GM23338 (cell line): ENCODE data around the gene MAP1LC3C. TPM values are rescaled to one million over a fixed set of nuclear protein-coding genes. Genes with fewer than 3 reads are reported as not detected.

Source experiments
- ATAC-seq: fragments of 200-7000 bp; cut with Tn5 transposase; 3 replicates; pipeline ENCODE4 v1.9.1; 2020
- DNase-seq: peaks from one replicate; pipeline ENCODE4 v3.0.0-alpha.2; 2015; ENCODE audit warnings: low spot score
- H2AFZ ChIP-seq: fragments of 200-600 bp; sonication (generic); 2 replicates; pipeline ENCODE4 v1.8.0; 2016; ENCODE audit warnings: antibody characterized with exemption, mild to moderate bottlenecking, moderate library complexity
- H3F3A ChIP-seq: fragments of 200-600 bp; sonication (generic); replicated peaks from 2 replicates; pipeline ENCODE4 v1.8.0; 2017; ENCODE audit warnings: antibody characterized with exemption, mixed run types, low read depth
- H3K27ac ChIP-seq: fragments of 200-600 bp; sonication (generic); 2 replicates; pipeline ENCODE4 v1.6.1; 2016; ENCODE audit warnings: low read depth
- H3K27me3 ChIP-seq: fragments of 200-600 bp; sonication (generic); 2 replicates; pipeline ENCODE4 v1.8.0; 2016; ENCODE audit warnings: mild to moderate bottlenecking, mixed run types, moderate library complexity; ENCODE audit not compliant: insufficient read depth
- H3K36me3 ChIP-seq: fragments of 200-600 bp; sonication (generic); 2 replicates; pipeline ENCODE4 v1.8.0; 2016; ENCODE audit warnings: mild to moderate bottlenecking; ENCODE audit not compliant: insufficient read depth
- H3K4me1 ChIP-seq: fragments of 200-600 bp; sonication (generic); 2 replicates; pipeline ENCODE4 v1.8.0; 2016; ENCODE audit warnings: mild to moderate bottlenecking, moderate library complexity; ENCODE audit not compliant: insufficient read depth
- H3K4me2 ChIP-seq: fragments of 200-600 bp; sonication (generic); 2 replicates; pipeline ENCODE4 v1.7.1; 2017; ENCODE audit warnings: mixed run types
- H3K4me3 ChIP-seq: fragments of 200-600 bp; sonication (generic); 2 replicates; pipeline ENCODE4 v1.6.1; 2016; ENCODE audit warnings: mixed run types
- H3K79me2 ChIP-seq: fragments of 200-600 bp; sonication (generic); replicated peaks from 2 replicates; pipeline ENCODE4 v1.8.0; 2017; ENCODE audit warnings: mild to moderate bottlenecking; ENCODE audit not compliant: insufficient read depth
- H3K9me2 ChIP-seq: fragments of 200-600 bp; sonication (generic); 2 replicates; pipeline ENCODE4 v1.8.0; 2017; ENCODE audit not compliant: insufficient read depth
- H4K20me1 ChIP-seq: fragments of 200-600 bp; sonication (generic); replicated peaks from 2 replicates; pipeline ENCODE4 v1.8.0; 2017; ENCODE audit warnings: mild to moderate bottlenecking; ENCODE audit not compliant: insufficient read depth
- H3K27ac Mint-ChIP-seq: 2 replicates; pipeline ENCODE4 v1.8.0; 2020; ENCODE audit warnings: inconsistent platforms, mild to moderate bottlenecking, moderate library complexity, mixed read lengths
- H3K27me3 Mint-ChIP-seq: 3 replicates; pipeline ENCODE4 v1.8.0; 2022; ENCODE audit warnings: low read depth, mild to moderate bottlenecking, moderate library complexity, mixed read lengths, inconsistent platforms; ENCODE audit not compliant: insufficient read depth, poor library complexity
- H3K36me3 Mint-ChIP-seq: 3 replicates; pipeline ENCODE4 v1.8.0; 2021; ENCODE audit warnings: low read depth, mild to moderate bottlenecking, inconsistent platforms, moderate library complexity, mixed read lengths
- H3K4me1 Mint-ChIP-seq: 3 replicates; pipeline ENCODE4 v1.8.0; 2020; ENCODE audit warnings: mild to moderate bottlenecking, inconsistent platforms, mixed read lengths
- H3K4me3 Mint-ChIP-seq: 3 replicates; pipeline ENCODE4 v1.8.0; 2021; ENCODE audit warnings: moderate library complexity, mild to moderate bottlenecking, inconsistent platforms, mixed read lengths
- H3K9me3 Mint-ChIP-seq: 3 replicates; pipeline ENCODE4 v1.8.0; 2020; ENCODE audit warnings: moderate library complexity, mild to moderate bottlenecking, inconsistent platforms, mixed read lengths
- CREB1 ChIP-seq: fragments of 250-450 bp; sonication (Bioruptor Pico); IDR thresholded peaks from 2 replicates; pipeline ENCODE4 v1.5.0; 2020; ENCODE audit warnings: low read depth, mild to moderate bottlenecking, moderate library complexity
- CTCF ChIP-seq, 2 experiments: fragments of 200-600 bp in 1 of 2; sonication (generic) in 1 of 2; conservative IDR thresholded peaks; 2 replicates each; pipeline versions ENCODE4 v1.5.1 to v1.6.1; 2016 to 2017; ENCODE audit warnings: antibody characterized with exemption in 2 of 2, low read depth in 2 of 2, mild to moderate bottlenecking in 2 of 2, moderate library complexity in 1 of 2
- ETS1 ChIP-seq: IDR thresholded peaks from 2 replicates; pipeline ENCODE4 v1.6.1; 2016; ENCODE audit warnings: antibody characterized with exemption
- EZH2 ChIP-seq: fragments of 200-600 bp; sonication (generic); IDR thresholded peaks from one replicate; pipeline ENCODE4 v1.8.0; 2017; ENCODE audit warnings: antibody characterized with exemption, mild to moderate bottlenecking, low read depth; ENCODE audit not compliant: unreplicated experiment
- EZH2phosphoT487 ChIP-seq: fragments of 200-600 bp; sonication (generic); IDR thresholded peaks from one replicate; pipeline ENCODE4 v1.8.1; 2018; ENCODE audit warnings: antibody characterized with exemption; ENCODE audit not compliant: unreplicated experiment
- JUNB ChIP-seq: IDR thresholded peaks from one replicate; pipeline ENCODE4 v1.6.1; 2016; ENCODE audit warnings: antibody characterized with exemption; ENCODE audit not compliant: unreplicated experiment
- NANOG ChIP-seq: IDR thresholded peaks from 2 replicates; pipeline ENCODE4 v1.6.1; 2016; ENCODE audit warnings: antibody characterized with exemption, borderline replicate concordance
- POLR2AphosphoS5 ChIP-seq: IDR thresholded peaks from 2 replicates; pipeline ENCODE4 v1.6.1; 2016; ENCODE audit warnings: antibody characterized with exemption, low read depth
- REST ChIP-seq: IDR thresholded peaks from one replicate; pipeline ENCODE4 v1.6.1; 2018; ENCODE audit warnings: antibody characterized with exemption; ENCODE audit not compliant: unreplicated experiment
- STAT1 ChIP-seq: IDR thresholded peaks from one replicate; pipeline ENCODE4 v1.6.1; 2016; ENCODE audit warnings: antibody characterized with exemption; ENCODE audit not compliant: unreplicated experiment
- ZNF114 ChIP-seq: fragments of 250-450 bp; sonication (Bioruptor Pico); IDR thresholded peaks from 2 replicates; pipeline ENCODE4 v1.5.0; 2020; ENCODE audit warnings: mild to moderate bottlenecking, moderate library complexity
- ZNF331 ChIP-seq: fragments of 250-450 bp; sonication (Bioruptor Pico); IDR thresholded peaks from 2 replicates; pipeline ENCODE4 v1.5.0; 2020; ENCODE audit warnings: low read depth, mild to moderate bottlenecking, moderate library complexity
- ZNF462 ChIP-seq: fragments of 250-450 bp; sonication (Bioruptor Pico); IDR thresholded peaks from 2 replicates; pipeline ENCODE4 v1.5.0; 2020; ENCODE audit warnings: mild to moderate bottlenecking, moderate library complexity
- polyA plus RNA-seq: library from polyadenylated mRNA; unstranded; fragments of >200 nt; fragmentation: Nextera tagmentation; extraction: Ambion mirVana; gene quantifications from 2 replicates; pipeline ENCODE4 v1.2.1, GENCODE V29; 2016
- total RNA-seq: library from RNA; depleted of rRNA; stranded (reverse); fragments of >200 nt; shearing (Covaris generic); gene quantifications from 2 replicates; pipeline ENCODE4 v1.2.3, GENCODE V29; 2014

MAP1LC3C gene
- total and polyA plus RNA-seq, 2 experiments from 2014 or later, result 1.1 to 1.2 TPM

- Mint-ChIP-seq H3K9me3 (no peaks in the 10 kb centered on the region; the same call in 1 of the 3 replicates), H3K27me3 (peaks cover 3% of the 10 kb centered on the region), H3K4me3 (no peak overlapping the region), H3K27ac (no peak overlapping the region), H3K4me1 (no peaks in the 10 kb centered on the region; the same call in 2 of the 3 replicates), H3K36me3 (0 out of 3 replicates have a peak, but pooled peaks cover 3% of the 10 kb centered on the region)
- Histone ChIP-seq H3K4me2 (no peak overlapping the region), H2AFZ (no peak overlapping the region), H3K79me2 (no peaks in the 10 kb centered on the region), H3K4me3 (no peak overlapping the region), H3K9me2 (no peaks in the 10 kb centered on the region; the same call in 1 of the 2 replicates), H3K27ac (no peak overlapping the region), H3F3A (no peaks in the 10 kb centered on the region), H3K36me3 (no peaks in the 10 kb centered on the region), H3K27me3 (no peaks in the 10 kb centered on the region), H3K4me1 (no peaks in the 10 kb centered on the region; the same call in 1 of the 2 replicates), H4K20me1 (no peaks in the 10 kb centered on the region)
- ATAC-seq (no peak), DNase-seq (no peak)
- TF ChIP-seq ZNF331 (CRISPR knock-in tag) (no peak), NANOG (no peak), EZH2 (no peak), REST (no peak), ETS1 (no peak), ZNF462 (CRISPR knock-in tag) (no peak), CTCF (conservative IDR thresholded peaks at IDR 0.05; ENCODE audit: low read depth in 2 of 2) (no peak), CREB1 (no peak), JUNB (no peak), ZNF114 (no peak), EZH2phosphoT487 (no peak), POLR2AphosphoS5 (no peak), STAT1 (no peak)
These were observed 31.2 kb upstream of the MAP1LC3C start for GRCh38 chr1:242030071-242030470.
